Endothelial cell of umbilical vein (primary cell): ENCODE measurements around the gene KLHL17. TPM values are rescaled to one million over a fixed set of nuclear protein-coding genes. Genes with fewer than 3 reads are reported as not detected.
A peak's percentile ranks its signal among the peaks of the same experiment; 100 is the strongest.

Source experiments
- BruUV-seq: library from RNA; stranded (reverse); fragments of 400-500 nt; replicated peaks from 2 replicates; lab custom pipeline; 2021; lab: Mats Ljungman, UMichigan
- CTCF ChIA-PET: fragments of 300-600, 350-600 bp; sonication (Branson Sonifier 250); formaldehyde crosslinking; loops from one replicate; lab custom pipeline; 2021; ENCODE audit warnings: antibody characterized with exemption, inconsistent platforms; lab: Charles Lee
- POLR2A ChIA-PET: fragments of 300-600, 350-600 bp; sonication (Branson Sonifier 250); formaldehyde crosslinking; loops from one replicate; lab custom pipeline; 2021; ENCODE audit warnings: antibody characterized with exemption, inconsistent platforms; lab: Charles Lee
- DNase-seq: peaks from one replicate; pipeline ENCODE4 v3.0.0-alpha.2; 2011; ENCODE audit warnings: low read depth, low spot score
- FAIRE-seq: peaks from 2 replicates; lab custom pipeline; 2011; peaks lifted over from hg19 to GRCh38; lab: Jason Lieb, UNC
- H2AFZ ChIP-seq: 2 replicates; pipeline ENCODE4 v1.6.0; 2012; ENCODE audit warnings: low read depth, low read length, control low read depth, inconsistent platforms
- H3K27ac ChIP-seq: 2 replicates; pipeline ENCODE4 v1.5.1; 2011; ENCODE audit warnings: low read depth, mild to moderate bottlenecking, control low read depth, low read length, moderate library complexity; ENCODE audit not compliant: insufficient read depth
- H3K27me3 ChIP-seq, 2 experiments: 2 replicates each; pipeline versions ENCODE4 v1.6.0 to v1.6.1; 2011; ENCODE audit warnings: low read length in 2 of 2, mixed read lengths in 1 of 2; ENCODE audit not compliant: control insufficient read depth in 2 of 2, insufficient read depth in 2 of 2
- H3K36me3 ChIP-seq, 2 experiments: 2 replicates in 1 of 2; 3 replicates in 1 of 2; pipeline ENCODE4 v1.5.1; 2011; ENCODE audit warnings: low read length in 2 of 2, mild to moderate bottlenecking in 1 of 2, moderate library complexity in 1 of 2; ENCODE audit not compliant: control insufficient read depth in 2 of 2, insufficient read depth in 2 of 2; ENCODE audit errors: extremely low read depth in 1 of 2
- H3K4me1 ChIP-seq: 3 replicates; pipeline ENCODE4 v1.5.1; 2011; ENCODE audit warnings: mild to moderate bottlenecking, low read length; ENCODE audit not compliant: control insufficient read depth, insufficient read depth; ENCODE audit errors: extremely low read depth
- H3K4me2 ChIP-seq: 2 replicates; pipeline ENCODE4 v1.6.1; 2011; ENCODE audit warnings: low read length, control low read depth, mixed read lengths; ENCODE audit not compliant: insufficient read depth
- H3K4me3 ChIP-seq, 3 experiments: fragments of 200-600 bp in 1 of 3; sonication (generic), shearing (Covaris generic) in 1 of 3; replicated peaks in 1 of 3; 2 replicates each; pipeline ENCODE4 v1.5.1; 2011 to 2016; ENCODE audit warnings: control low read depth in 3 of 3, low read length in 3 of 3, mild to moderate bottlenecking in 2 of 3, inconsistent platforms in 1 of 3, low read depth in 1 of 3, moderate library complexity in 1 of 3; ENCODE audit not compliant: insufficient read depth in 1 of 3
- H3K79me2 ChIP-seq: 2 replicates; pipeline ENCODE4 v1.6.0; 2012; ENCODE audit warnings: low read length, inconsistent platforms; ENCODE audit not compliant: control insufficient read depth, insufficient read depth
- H3K9ac ChIP-seq: replicated peaks from 2 replicates; pipeline ENCODE3; 2011; ENCODE audit warnings: low read length, control low read depth; ENCODE audit not compliant: insufficient read depth; ENCODE audit errors: extremely low read depth
- H3K9me1 ChIP-seq: replicated peaks from 3 replicates; pipeline ENCODE4 v1.6.0; 2011; ENCODE audit warnings: mild to moderate bottlenecking, low read length; ENCODE audit not compliant: control insufficient read depth, insufficient read depth; ENCODE audit errors: extremely low read depth
- H3K9me3 ChIP-seq: replicated peaks from 2 replicates; pipeline ENCODE4 v1.5.1; 2012; ENCODE audit warnings: low read length, inconsistent platforms; ENCODE audit not compliant: control insufficient read depth, insufficient read depth
- H4K20me1 ChIP-seq: replicated peaks from 2 replicates; pipeline ENCODE3; 2011; ENCODE audit warnings: mild to moderate bottlenecking, low read length; ENCODE audit not compliant: control insufficient read depth, insufficient read depth; ENCODE audit errors: extremely low read depth
- FOS ChIP-seq: IDR thresholded peaks from 2 replicates; pipeline ENCODE4 v1.6.1; 2011; ENCODE audit warnings: mild to moderate bottlenecking, low read length, moderate library complexity, borderline replicate concordance; ENCODE audit not compliant: insufficient read depth
- GATA2 ChIP-seq: IDR thresholded peaks from 2 replicates; pipeline ENCODE4 v1.7.0; 2011; ENCODE audit warnings: low read depth, mild to moderate bottlenecking, moderate library complexity, mixed read lengths, low read length; ENCODE audit not compliant: insufficient read length, insufficient read depth
- JUN ChIP-seq: IDR thresholded peaks from 2 replicates; pipeline ENCODE4 v1.6.1; 2011; ENCODE audit warnings: borderline replicate concordance, low read depth; ENCODE audit not compliant: insufficient read length, insufficient read depth
- MYC ChIP-seq: IDR thresholded peaks from one replicate; pipeline ENCODE4 v1.6.1; 2011; ENCODE audit warnings: mild to moderate bottlenecking, low read depth, low read length
- POLR2A ChIP-seq: IDR thresholded peaks from 2 replicates; pipeline ENCODE4 v1.6.1; 2012; ENCODE audit warnings: low read depth, mild to moderate bottlenecking, control low read depth, low read length
- dilution Hi-C: fragments of 300-500 bp; cut with MboI; formaldehyde crosslinking; loops from one replicate; pipeline ENCODE4 v1.15.0; 2019; ENCODE audit warnings: low sequenced_read_pairs; ENCODE audit not compliant: extremely low pct_ligation_motif_present
- intact Hi-C: fragments of 100-400 bp; cut with micrococcal nuclease; formaldehyde crosslinking; loops from one replicate; pipeline ENCODE4 v1.10.0; 2022
- polyA plus RNA-seq, 4 experiments: library from polyadenylated mRNA; depleted of rRNA in 3 of 4; stranded (reverse) in 3 of 4; unstranded in 1 of 4; fragments of >200 nt; gene quantifications; 2 replicates each; pipeline versions ENCODE4 v1.2.1 to v1.2.3, GENCODE V29; 2011 to 2012; ENCODE audit warnings: missing spikeins in 1 of 4
- total RNA-seq: library from RNA; stranded (reverse); gene quantifications from 2 replicates; pipeline ENCODE4 v1.2.3, GENCODE V29; 2021
- TF ChIP-seq, protein P1 (sequence below): IDR thresholded peaks from 2 replicates; pipeline ENCODE4 v1.6.1; 2011; ENCODE audit not compliant: insufficient read depth, insufficient read length

The KLHL17 gene
- total and polyA plus RNA-seq, 2 donors (not counting 3 experiments of a cell fraction or from before 2014, with no cell fraction given): 27.0 to 30.1 TPM

DNA sequence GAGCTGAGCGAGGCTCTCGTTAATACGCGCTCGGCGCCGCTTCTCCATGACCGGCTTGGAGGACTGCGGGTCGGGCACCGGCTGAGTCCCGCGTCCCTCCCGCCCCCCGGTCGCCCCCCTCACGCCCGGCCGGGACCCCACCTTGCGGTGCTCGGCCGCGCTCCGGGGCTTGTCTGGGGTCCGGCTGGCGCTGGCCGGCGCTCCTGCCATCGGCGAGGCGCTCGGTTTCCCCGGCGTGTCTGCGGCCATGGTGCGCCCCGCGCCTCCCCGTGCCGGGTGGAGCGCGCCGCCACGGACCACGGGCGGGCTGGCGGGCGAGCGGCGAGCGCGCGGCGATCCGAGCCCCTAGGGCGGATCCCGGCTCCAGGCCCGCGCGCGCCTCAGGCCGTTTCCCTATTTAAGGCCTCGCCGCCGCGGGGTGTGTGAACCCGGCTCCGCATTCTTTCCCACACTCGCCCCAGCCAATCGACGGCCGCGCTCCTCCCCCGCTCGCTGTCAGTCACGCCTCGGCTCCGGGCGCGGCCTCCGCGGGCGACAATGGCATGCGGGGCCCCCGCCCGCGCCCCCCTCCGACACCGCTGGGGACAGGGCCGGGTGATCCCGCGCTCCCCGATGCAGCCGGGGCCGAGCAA, 39.5 kb downstream of the KLHL17 start, which contains the start of gene HES4:
Gene HES4 (minus strand): TSS at position 373 of the 632 bp plus-strand sequence. CDS start 124 bp downstream, at position 249.
- H3K79me2 ChIP-seq: no peaks in the 10 kb centered on the region
- H3K9me1 ChIP-seq: no peaks in the 10 kb centered on the region
- no peaks in the 10 kb centered on the region for H3K9me3 ChIP-seq
- TF ChIP-seq FOS (no peak), POLR2A (peak; percentile 69)
- TF ChIP-seq, protein P1, sequence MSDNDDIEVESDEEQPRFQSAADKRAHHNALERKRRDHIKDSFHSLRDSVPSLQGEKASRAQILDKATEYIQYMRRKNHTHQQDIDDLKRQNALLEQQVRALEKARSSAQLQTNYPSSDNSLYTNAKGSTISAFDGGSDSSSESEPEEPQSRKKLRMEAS: peak; percentile 7
- H3K36me3 ChIP-seq: no peaks in the 10 kb centered on the region
- peak within 1 kb of the TSS; percentile 47 to 55 (median 51) for H3K4me3 ChIP-seq
- peak within 1 kb of the TSS; percentile 72 for H3K4me2 ChIP-seq
- H3K27me3 ChIP-seq: peaks cover 0 to 19% of the 10 kb centered on the region in 2 experiments
- no TSS peak for BruUV-seq
- CTCF ChIA-PET: interaction anchor here (0.8 to 5.7 kb wide), 3 partner anchors 14 to 18 kb away, joined by 6 to 41 read pairs (median 22); partner anchors contain the start of genes AGRN and ISG15
- H4K20me1 ChIP-seq: no peaks in the 10 kb centered on the region
- peak within 1 kb of the TSS; percentile 50 for H2AFZ ChIP-seq
- peak within 1 kb of the TSS; percentile 80 for H3K27ac ChIP-seq
- dilution Hi-C loops: no loop called here
- intact Hi-C loops: loop anchor here (1.0 to 2.0 kb wide), 2 partner anchors 15 to 64 kb away; no protein-coding TSS in a partner anchor
- POLR2A ChIA-PET: no interaction called here
- DNase-seq (peak; percentile 92), FAIRE-seq (peak; percentile 85)
- H3K9ac ChIP-seq: peak within 1 kb of the TSS; percentile 91
- peaks cover 13% of the 10 kb centered on the region for H3K4me1 ChIP-seq

DNA sequence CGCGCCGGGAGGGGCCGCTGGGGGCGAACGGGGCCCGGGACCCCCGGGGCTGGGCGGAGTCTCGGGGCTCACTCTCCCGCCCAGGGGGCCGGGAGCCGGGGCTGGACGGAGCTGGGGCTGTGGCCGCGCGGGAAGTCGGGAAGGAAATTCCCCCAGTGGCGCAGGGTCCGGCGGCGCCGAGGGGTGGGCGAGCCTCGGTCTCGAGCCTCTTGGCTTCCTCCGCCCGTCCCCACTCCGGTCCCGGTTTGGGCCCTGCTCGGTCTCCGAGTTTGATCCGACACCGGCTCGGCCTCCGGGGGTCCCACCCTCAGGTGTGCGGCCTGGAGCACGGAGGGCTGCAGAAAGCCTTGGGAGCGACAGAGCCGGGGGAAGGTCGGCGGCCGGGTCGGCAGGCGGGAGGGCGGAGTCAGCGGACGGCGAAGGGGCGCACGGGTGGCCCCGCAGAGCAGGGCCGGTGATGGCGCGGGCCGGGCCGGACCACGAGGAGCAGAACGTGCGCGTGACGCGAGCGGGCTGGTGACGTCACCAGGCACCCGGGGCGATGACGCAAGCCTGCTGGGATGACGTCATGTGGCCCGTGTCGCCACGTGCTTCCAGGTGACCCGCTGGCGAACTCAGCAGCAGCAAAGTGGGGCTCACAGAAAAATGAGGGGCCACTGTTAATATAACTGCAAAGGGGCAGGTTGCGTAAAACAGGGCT, 40.1 kb downstream of the KLHL17 start:
- CTCF ChIA-PET: interaction anchor here (2.1 to 5.7 kb wide), 3 partner anchors 14 to 18 kb away, joined by 22 to 41 read pairs (median 27); partner anchors contain the start of genes AGRN, ISG15 and PERM1
- FAIRE-seq (peak; percentile 75), DNase-seq (peak; percentile 83)
- Histone ChIP-seq H3K36me3 (no peaks in the 10 kb centered on the region), H3K4me3 (peak overlapping the region; percentile 25 to 51 (median 47)), H3K9me1 (no peaks in the 10 kb centered on the region), H3K4me1 (peaks cover 19% of the 10 kb centered on the region), H2AFZ (peak overlapping the region; percentile 43), H3K79me2 (no peaks in the 10 kb centered on the region), H3K4me2 (peak overlapping the region; percentile 44), H3K27ac (peak overlapping the region; percentile 80), H3K27me3 (peaks cover 0 to 19% of the 10 kb centered on the region in 2 experiments), H4K20me1 (no peaks in the 10 kb centered on the region), H3K9ac (peak overlapping the region; percentile 91), H3K9me3 (no peaks in the 10 kb centered on the region)
- dilution Hi-C loops (no loop called here), intact Hi-C loops (loop anchor here (1.0 to 2.0 kb wide), 2 partner anchors 14 to 64 kb away; no protein-coding TSS in a partner anchor)
- POLR2A ChIA-PET: no interaction called here
- TSS peak; percentile 17 for BruUV-seq
- no peak for TF ChIP-seq GATA2
- peak; percentile 96 for TF ChIP-seq MYC
- TF ChIP-seq, protein P1: peak; percentile 96
- TF ChIP-seq FOS: peak; percentile 37
- TF ChIP-seq JUN: peak; percentile 97
